ENCODE measurements around the gene WNT1.

GRCh38 chr12:48969833-48970701 lies 8.1 kb upstream of the WNT1 start:
- TF ChIP-seq CTCF (IDR thresholded peaks at IDR 0.05; ENCODE audit: low read length) (no peak), EZH2 (optimal IDR thresholded peaks at IDR 0.05; ENCODE audit: low read depth, low read length) (no peak)
